Loucy (cell line): ENCODE measurements around the gene CERS6.

Source experiments
- H2AFZ ChIP-seq: fragments of 200-600 bp; sonication (generic); 2 replicates; pipeline ENCODE4 v1.6.0; 2016; ENCODE audit warnings: antibody characterized with exemption, mild to moderate bottlenecking, low read length, moderate library complexity
- H3F3A ChIP-seq: fragments of 200-600 bp; 2 replicates; pipeline ENCODE4 v1.6.0; 2016; ENCODE audit warnings: antibody characterized with exemption, low read depth, mild to moderate bottlenecking
- H3K27me3 ChIP-seq: fragments of 200-600 bp; sonication (generic); 2 replicates; pipeline ENCODE4 v1.6.1; 2014; ENCODE audit warnings: low read length, mild to moderate bottlenecking; ENCODE audit not compliant: insufficient read depth, poor library complexity, severe bottlenecking
- H3K36me3 ChIP-seq: fragments of 200-600 bp; sonication (generic); 2 replicates; pipeline ENCODE4 v1.6.1; 2016; ENCODE audit warnings: low read length; ENCODE audit not compliant: insufficient read depth
- H3K4me1 ChIP-seq: fragments of 200-600 bp; sonication (generic); 2 replicates; pipeline ENCODE4 v1.5.1; 2014; ENCODE audit warnings: low read length, mild to moderate bottlenecking; ENCODE audit not compliant: insufficient read depth, poor library complexity, severe bottlenecking
- H3K4me2 ChIP-seq: fragments of 200-600 bp; sonication (generic); 2 replicates; pipeline ENCODE4 v1.6.0; 2014; ENCODE audit warnings: antibody characterized with exemption, low read length, low read depth, mild to moderate bottlenecking; ENCODE audit not compliant: poor library complexity, severe bottlenecking
- H3K4me3 ChIP-seq: fragments of 200-600 bp; sonication (generic); 2 replicates; pipeline ENCODE4 v1.5.1; 2014; ENCODE audit warnings: low read length, mild to moderate bottlenecking, mixed read lengths; ENCODE audit not compliant: poor library complexity, severe bottlenecking
- H3K79me2 ChIP-seq: fragments of 200-600 bp; sonication (generic); 2 replicates; pipeline ENCODE4 v1.6.1; 2014; ENCODE audit warnings: low read length; ENCODE audit not compliant: insufficient read depth
- H3K9ac ChIP-seq: fragments of 200-600 bp; sonication (generic); 2 replicates; pipeline ENCODE4 v1.6.0; 2014; ENCODE audit warnings: mild to moderate bottlenecking, low read depth, low read length, moderate library complexity; ENCODE audit not compliant: poor library complexity, severe bottlenecking
- H3K9me2 ChIP-seq: fragments of 200-600 bp; sonication (generic); replicated peaks from 2 replicates; pipeline ENCODE4 v1.6.1; 2016; ENCODE audit warnings: low read depth, low read length, mixed read lengths
- H3K9me3 ChIP-seq: fragments of 200-600 bp; sonication (generic); 2 replicates; pipeline ENCODE4 v1.6.1; 2014; ENCODE audit warnings: mild to moderate bottlenecking, antibody characterized with exemption, low read length, low read depth; ENCODE audit not compliant: insufficient read depth
- H4K20me1 ChIP-seq: fragments of 200-600 bp; sonication (generic); 2 replicates; pipeline ENCODE4 v1.6.0; 2014; ENCODE audit warnings: antibody characterized with exemption, low read length, mild to moderate bottlenecking; ENCODE audit not compliant: insufficient read depth, poor library complexity, severe bottlenecking
- EZH2phosphoT487 ChIP-seq: fragments of 200-600 bp; IDR thresholded peaks from 2 replicates; pipeline ENCODE4 v1.6.1; 2018; ENCODE audit warnings: antibody characterized with exemption, mild to moderate bottlenecking, moderate library complexity, borderline replicate concordance
- TF ChIP-seq, protein P1 (sequence below): fragments of 200-600 bp; sonication (generic); conservative IDR thresholded peaks from 2 replicates; pipeline ENCODE4 v1.5.1; 2014; ENCODE audit warnings: mild to moderate bottlenecking, antibody characterized with exemption, low read length

The CERS6 gene

DNA sequence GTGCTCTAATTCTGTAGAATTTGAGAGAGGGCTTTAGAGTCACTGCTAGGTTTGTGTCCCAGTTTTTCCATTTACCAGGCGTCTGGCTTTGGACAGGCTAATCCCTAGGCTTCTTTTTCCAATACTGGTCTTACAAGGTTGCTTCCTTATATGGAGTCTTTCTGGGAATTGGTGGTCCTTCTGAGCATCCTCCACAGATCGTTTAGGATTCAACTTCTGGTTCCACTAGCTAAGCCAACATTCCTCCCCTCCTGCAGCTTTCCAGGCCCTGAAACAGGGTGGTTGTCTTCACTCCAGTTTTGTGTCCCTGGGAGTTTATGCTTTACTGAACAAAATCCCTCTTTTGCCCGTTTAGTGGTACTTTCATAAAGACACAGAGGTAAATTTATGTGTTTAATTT lies 170.6 kb downstream of the CERS6 start:
- Histone ChIP-seq H3K79me2 (no peaks in the 10 kb centered on the region), H3K9me3 (no peaks in the 10 kb centered on the region), H2AFZ (no peak overlapping the region), H3K4me3 (no peak overlapping the region), H3F3A (0 out of 2 replicates have a peak, but pooled peaks cover 2% of the 10 kb centered on the region), H3K9ac (no peak overlapping the region), H3K27me3 (no peaks in the 10 kb centered on the region), H3K36me3 (no peaks in the 10 kb centered on the region), H4K20me1 (no peaks in the 10 kb centered on the region), H3K4me1 (peaks cover 16% of the 10 kb centered on the region), H3K9me2 (no peaks in the 10 kb centered on the region), H3K4me2 (peak overlapping the region; percentile 54)
- TF ChIP-seq, protein P1, sequence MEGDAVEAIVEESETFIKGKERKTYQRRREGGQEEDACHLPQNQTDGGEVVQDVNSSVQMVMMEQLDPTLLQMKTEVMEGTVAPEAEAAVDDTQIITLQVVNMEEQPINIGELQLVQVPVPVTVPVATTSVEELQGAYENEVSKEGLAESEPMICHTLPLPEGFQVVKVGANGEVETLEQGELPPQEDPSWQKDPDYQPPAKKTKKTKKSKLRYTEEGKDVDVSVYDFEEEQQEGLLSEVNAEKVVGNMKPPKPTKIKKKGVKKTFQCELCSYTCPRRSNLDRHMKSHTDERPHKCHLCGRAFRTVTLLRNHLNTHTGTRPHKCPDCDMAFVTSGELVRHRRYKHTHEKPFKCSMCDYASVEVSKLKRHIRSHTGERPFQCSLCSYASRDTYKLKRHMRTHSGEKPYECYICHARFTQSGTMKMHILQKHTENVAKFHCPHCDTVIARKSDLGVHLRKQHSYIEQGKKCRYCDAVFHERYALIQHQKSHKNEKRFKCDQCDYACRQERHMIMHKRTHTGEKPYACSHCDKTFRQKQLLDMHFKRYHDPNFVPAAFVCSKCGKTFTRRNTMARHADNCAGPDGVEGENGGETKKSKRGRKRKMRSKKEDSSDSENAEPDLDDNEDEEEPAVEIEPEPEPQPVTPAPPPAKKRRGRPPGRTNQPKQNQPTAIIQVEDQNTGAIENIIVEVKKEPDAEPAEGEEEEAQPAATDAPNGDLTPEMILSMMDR: no peak
- no peak for TF ChIP-seq EZH2phosphoT487

DNA sequence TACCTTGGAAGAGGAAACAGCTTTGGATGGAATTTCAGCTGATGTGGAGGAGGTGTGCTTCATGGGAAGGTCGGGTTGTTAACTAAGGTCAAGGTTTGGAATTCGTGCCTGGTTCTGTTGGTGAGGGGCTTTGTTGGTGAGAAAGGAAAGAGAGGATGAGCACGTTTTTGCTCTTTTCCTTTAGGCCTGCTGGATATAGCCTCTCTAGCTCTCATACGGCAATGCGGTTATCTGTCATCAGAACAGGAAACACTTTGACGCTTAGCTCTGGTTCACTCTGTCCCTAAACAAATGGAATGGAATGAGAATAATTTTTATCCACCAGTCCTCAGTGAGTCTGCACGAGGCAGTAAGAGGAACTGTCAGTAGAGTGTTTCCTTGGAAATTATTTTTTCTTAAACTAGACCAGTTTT lies 176.6 kb downstream of the CERS6 start:
- TF ChIP-seq EZH2phosphoT487: no peak
- TF ChIP-seq, protein P1: no peak
- no peaks in the 10 kb centered on the region; the same call in 1 of the 2 replicates for H3K36me3 ChIP-seq
- H3K4me3 ChIP-seq: no peak overlapping the region
- no peaks in the 10 kb centered on the region for H3K79me2 ChIP-seq
- H3K4me1 ChIP-seq: no peaks in the 10 kb centered on the region
- H3F3A ChIP-seq: 0 out of 2 replicates have a peak, but pooled peaks cover 2% of the 10 kb centered on the region
- H3K9me2 ChIP-seq: no peaks in the 10 kb centered on the region
- no peak overlapping the region for H2AFZ ChIP-seq
- no peaks in the 10 kb centered on the region for H3K27me3 ChIP-seq
- H4K20me1 ChIP-seq: no peaks in the 10 kb centered on the region
- H3K9me3 ChIP-seq: no peaks in the 10 kb centered on the region
- H3K9ac ChIP-seq: no peak overlapping the region
- no peak overlapping the region for H3K4me2 ChIP-seq

DNA sequence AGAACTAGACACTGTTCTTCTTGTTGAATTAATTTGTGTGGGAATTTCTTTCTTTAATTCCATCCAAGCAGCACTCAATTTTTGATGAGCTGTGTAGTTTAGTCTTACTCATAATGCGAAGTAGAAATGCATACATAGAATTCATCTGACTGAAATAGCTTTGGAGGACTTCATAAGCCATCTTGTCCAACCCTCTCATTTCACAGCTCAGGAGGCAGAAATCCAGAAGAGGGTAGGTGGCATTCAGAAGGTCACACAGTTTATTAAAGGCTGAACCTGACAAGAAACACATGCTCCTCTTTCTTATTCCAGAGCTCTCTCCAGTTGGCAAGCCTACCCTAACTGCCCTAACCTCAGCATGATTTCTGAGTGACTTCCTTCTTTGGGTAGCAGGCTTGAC lies 177.1 kb downstream of the CERS6 start:
- H3K4me2 ChIP-seq: no peak overlapping the region
- no peak overlapping the region for H3K9ac ChIP-seq
- no peaks in the 10 kb centered on the region for H3K9me3 ChIP-seq
- H3K36me3 ChIP-seq: no peaks in the 10 kb centered on the region; the same call in 1 of the 2 replicates
- H3K4me3 ChIP-seq: no peak overlapping the region
- TF ChIP-seq, protein P1: no peak
- no peaks in the 10 kb centered on the region for H4K20me1 ChIP-seq
- H3K79me2 ChIP-seq: no peaks in the 10 kb centered on the region
- no peaks in the 10 kb centered on the region for H3K4me1 ChIP-seq
- H3F3A ChIP-seq: 0 out of 2 replicates have a peak, but pooled peaks cover 2% of the 10 kb centered on the region
- no peak overlapping the region for H2AFZ ChIP-seq
- H3K9me2 ChIP-seq: no peaks in the 10 kb centered on the region
- no peaks in the 10 kb centered on the region for H3K27me3 ChIP-seq
